Activated T-helper 1 cell treated with anti-CD3 and anti-CD28 coated beads, Interleukin-12 subunit alpha, Interleukin-12 subunit beta, Interleukin-2, Interleukin-4 antibody, amounts not matched to agents 30 ng/mL and 10 ng/mL and 1 ng/mL, durations not matched to agents 14 hours and 24 hours and 36 hours (primary cell): Measurements from ENCODE around the gene ZFAND5. TPM values are rescaled to one million over a fixed set of nuclear protein-coding genes. Genes with fewer than 3 reads are reported as not detected.

Experiments used
- DNase-seq: peaks from one replicate; pipeline ENCODE4 v3.0.0; 2021; ENCODE audit warnings: low spot score
- H3K27ac Mint-ChIP-seq: one replicate; pipeline ENCODE4 v1.8.0; 2021; ENCODE audit warnings: mild to moderate bottlenecking, mixed read lengths
- H3K27me3 Mint-ChIP-seq: one replicate; pipeline ENCODE4 v1.8.0; 2022; ENCODE audit warnings: mild to moderate bottlenecking, moderate library complexity, mixed read lengths; ENCODE audit not compliant: insufficient read depth
- H3K36me3 Mint-ChIP-seq: one replicate; pipeline ENCODE4 v1.8.0; 2021; ENCODE audit warnings: low read depth, mixed read lengths
- H3K4me1 Mint-ChIP-seq: one replicate; pipeline ENCODE4 v1.8.0; 2021; ENCODE audit warnings: low read depth, mixed read lengths
- H3K4me3 Mint-ChIP-seq: one replicate; pipeline ENCODE4 v1.8.0; 2021; ENCODE audit warnings: mild to moderate bottlenecking, moderate library complexity, mixed read lengths
- H3K9me3 Mint-ChIP-seq: one replicate; pipeline ENCODE4 v1.8.0; 2021; ENCODE audit warnings: mixed read lengths
- intact Hi-C: fragments of 100-400 bp; cut with micrococcal nuclease; formaldehyde crosslinking; loops from one replicate; pipeline ENCODE4 v1.15.1; 2024
- total RNA-seq: library from RNA; stranded (reverse); gene quantifications from 2 replicates; pipeline ENCODE4 v1.2.3, GENCODE V29; 2022

The ZFAND5 gene
- total RNA-seq, 1 donor from 2014 or later, result 131 TPM

DNA sequence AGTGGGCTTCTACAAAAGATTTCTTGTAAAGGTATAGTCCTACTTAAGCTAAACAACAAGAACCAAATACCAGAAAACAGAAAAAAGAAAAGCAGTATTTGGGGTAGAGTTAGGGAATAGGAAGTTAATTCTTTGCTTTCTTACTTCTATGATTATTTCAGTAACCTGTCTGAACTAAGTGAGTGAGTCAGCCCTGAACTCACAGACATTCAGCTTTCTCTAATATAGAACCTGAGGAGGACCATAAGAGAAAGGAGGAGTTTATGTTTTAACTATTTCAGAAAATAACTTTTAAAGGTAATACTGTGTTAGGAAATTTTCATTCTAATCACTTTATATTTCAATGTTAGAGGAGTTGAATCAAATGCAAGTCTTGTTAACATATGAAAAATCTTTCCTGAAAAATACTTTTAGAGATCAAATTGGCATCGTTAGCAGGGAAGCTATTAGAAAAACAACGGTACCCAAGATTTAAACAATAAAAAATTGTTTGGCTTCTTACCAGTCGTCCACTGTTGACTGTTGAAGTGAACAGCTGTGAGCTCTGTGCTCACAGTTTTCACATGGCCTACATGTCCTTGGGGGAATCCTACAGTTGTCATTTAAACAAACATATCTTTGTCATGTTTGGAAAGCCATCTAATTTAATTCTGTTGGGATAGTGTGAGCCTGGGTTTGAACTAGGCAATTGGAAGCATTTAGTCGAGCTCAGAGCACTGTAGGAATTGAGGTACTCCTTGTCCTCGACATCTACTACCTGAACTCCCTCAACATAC lies 19.9 kb upstream of the ZFAND5 start:
- H3K27me3 Mint-ChIP-seq, result peaks cover 2% of the 10 kb centered on the region
- no peaks in the 10 kb centered on the region for H3K36me3 Mint-ChIP-seq
- peaks cover 15% of the 10 kb centered on the region for H3K4me1 Mint-ChIP-seq
- no peaks in the 10 kb centered on the region for H3K9me3 Mint-ChIP-seq
- no peak overlapping the region for H3K27ac Mint-ChIP-seq
- intact Hi-C loops, result no loop called here
- DNase-seq, result no peak
- no peak overlapping the region for H3K4me3 Mint-ChIP-seq

DNA sequence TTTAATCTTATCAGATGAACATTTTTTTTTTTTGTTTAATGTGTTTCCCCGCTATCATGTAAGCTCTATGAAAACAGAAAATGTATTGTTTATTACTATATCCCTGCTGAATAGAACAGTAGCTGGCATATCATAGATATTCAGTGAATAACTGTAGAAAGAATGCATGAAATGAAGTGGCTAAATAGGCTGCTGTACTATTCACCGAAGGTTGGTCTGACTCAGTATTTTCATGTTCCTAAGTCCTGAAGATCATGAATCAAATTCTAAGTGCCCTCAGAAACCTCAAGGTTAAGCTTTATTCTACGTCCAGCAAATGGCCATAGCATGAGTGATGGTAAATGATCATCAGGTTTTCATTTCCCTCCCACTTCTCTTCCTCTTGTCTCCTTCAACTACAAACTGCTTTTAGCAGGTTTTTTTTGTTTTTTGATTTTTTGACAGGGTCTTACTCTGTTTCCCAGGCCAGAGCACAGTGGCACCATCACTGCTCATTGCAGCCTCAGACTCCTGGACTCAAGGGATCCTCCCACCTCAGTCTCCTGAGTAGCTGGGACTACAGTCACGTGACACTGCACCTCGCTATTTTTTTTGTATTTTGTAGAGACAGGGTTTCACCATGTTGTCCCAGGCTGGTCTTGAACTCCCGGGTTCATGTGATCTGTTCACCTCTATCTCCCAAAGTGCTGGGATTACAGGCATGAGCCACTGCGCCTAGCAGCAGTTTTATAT lies 19.1 kb upstream of the ZFAND5 start:
- Mint-ChIP-seq H3K4me1 (peaks cover 9% of the 10 kb centered on the region), H3K36me3 (no peaks in the 10 kb centered on the region), H3K9me3 (no peaks in the 10 kb centered on the region), H3K27me3 (peaks cover 4% of the 10 kb centered on the region), H3K27ac (no peak overlapping the region), H3K4me3 (no peak overlapping the region)
- intact Hi-C loops, result no loop called here
- no peak for DNase-seq

DNA sequence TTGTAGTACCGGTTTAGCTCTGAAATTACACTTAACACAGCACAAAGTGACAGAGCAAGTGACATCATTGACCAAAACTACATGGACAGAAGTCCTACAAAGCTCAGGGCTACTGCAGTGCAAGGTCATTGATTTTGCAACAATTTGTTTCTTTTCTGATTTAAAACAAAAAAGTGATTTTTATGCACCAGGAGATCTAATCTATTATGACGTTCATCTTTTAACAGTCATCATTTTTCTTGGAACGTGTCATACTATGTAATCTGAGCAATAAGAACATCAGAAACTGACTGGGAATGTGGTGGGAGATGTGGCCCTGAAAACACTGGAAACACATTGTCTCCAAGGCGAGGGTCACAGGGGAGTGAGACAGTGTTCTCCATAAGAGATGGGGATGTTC lies 17.4 kb upstream of the ZFAND5 start:
- DNase-seq, result no peak
- no peaks in the 10 kb centered on the region for H3K9me3 Mint-ChIP-seq
- intact Hi-C loops, result no loop called here
- H3K4me1 Mint-ChIP-seq, result no peaks in the 10 kb centered on the region
- H3K27ac Mint-ChIP-seq, result no peak overlapping the region
- H3K4me3 Mint-ChIP-seq, result no peak overlapping the region
- peaks cover 6% of the 10 kb centered on the region for H3K27me3 Mint-ChIP-seq
- H3K36me3 Mint-ChIP-seq, result no peaks in the 10 kb centered on the region

DNA sequence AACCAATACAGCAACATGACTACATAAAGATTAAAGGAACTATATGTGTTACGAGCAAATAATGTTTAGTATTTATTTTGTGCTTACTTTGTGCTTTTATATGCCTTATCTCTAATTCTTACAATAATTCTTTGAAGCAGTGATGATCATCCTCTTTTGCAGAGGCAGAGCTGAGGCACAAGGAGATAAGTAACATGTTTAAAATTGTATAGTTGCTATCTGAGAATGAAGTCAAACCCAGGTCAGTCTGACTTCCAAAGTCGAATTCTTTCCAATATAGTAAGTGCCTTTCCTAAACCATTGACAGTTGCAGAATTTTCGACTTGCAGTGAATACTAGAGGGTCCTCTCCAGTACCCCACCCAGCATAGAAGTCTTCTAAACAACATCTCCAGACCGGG lies 12.0 kb upstream of the ZFAND5 start:
- peaks cover 10% of the 10 kb centered on the region for H3K27me3 Mint-ChIP-seq

DNA sequence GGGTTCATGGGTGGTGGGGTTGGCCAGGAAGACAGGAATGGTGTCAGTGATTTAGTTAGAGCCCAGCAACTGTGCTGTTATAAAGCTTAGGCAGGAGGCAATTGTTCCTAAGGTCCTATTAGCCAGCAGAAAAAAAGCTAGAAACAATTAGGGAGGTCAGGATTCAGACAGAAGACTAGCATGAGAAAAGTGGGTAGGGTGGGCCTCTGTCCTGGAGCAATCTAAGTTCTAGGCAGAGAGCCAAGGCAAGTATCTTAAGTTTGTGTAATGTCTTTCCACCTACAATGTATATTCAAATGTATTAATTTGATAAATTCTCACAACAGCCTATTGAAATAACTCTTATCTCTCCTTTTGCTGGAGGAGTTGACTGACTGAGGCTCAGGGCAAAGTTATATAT lies 6.1 kb upstream of the ZFAND5 start:
- no peak for DNase-seq
- intact Hi-C loops, result no loop called here

More for the DNA sequence above, 12.0 kb upstream of the ZFAND5 start:
- H3K9me3 Mint-ChIP-seq, result no peaks in the 10 kb centered on the region
- no peak for DNase-seq
- H3K4me1 Mint-ChIP-seq, result no peaks in the 10 kb centered on the region
- H3K36me3 Mint-ChIP-seq, result no peaks in the 10 kb centered on the region
- no peak overlapping the region for H3K27ac Mint-ChIP-seq
- intact Hi-C loops, result no loop called here
- no peak overlapping the region for H3K4me3 Mint-ChIP-seq

DNA sequence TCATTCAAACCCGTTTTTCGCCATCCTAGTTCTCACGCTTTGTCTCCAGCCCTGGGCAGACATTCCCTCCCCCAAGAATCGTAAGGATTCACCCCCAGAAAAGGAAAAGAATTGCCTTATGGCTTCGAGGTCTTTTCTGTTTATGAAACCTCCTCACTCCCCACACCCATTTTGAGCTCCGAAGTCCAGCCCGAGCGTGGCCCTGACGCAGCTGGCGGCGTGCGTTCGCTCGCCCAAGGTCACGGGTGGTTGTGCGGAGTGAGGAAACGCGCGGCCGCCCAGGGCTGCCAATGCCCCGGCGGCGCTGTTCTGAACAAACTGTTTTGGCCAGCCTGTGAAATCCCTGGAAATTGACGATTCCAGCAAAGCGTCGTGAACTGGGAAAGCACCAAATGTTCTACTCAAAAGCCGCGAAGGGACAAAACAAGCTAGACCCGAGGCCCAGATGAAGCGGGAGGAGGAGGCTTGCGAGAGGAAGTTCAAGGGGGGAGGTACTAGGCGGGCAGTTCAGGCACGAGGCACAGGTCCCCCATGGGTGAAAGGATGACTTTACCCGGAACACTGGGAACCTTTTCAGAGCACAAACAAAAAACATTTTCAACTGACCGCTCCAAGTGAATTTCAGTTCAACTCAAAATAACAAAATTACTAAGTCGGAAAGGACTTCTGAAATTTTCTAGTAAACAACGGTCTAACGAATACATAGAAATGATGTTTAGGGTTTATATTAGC lies 683 bp upstream of the ZFAND5 start:
- intact Hi-C loops, result loop anchor here (1.0 kb wide), 7 partner anchors 23 to 454 kb away; partner anchors contain the start of genes ABHD17B and C9orf85
- Mint-ChIP-seq H3K27ac (peak overlapping the region; percentile 95), H3K4me1 (peaks cover 36% of the 10 kb centered on the region), H3K9me3 (no peaks in the 10 kb centered on the region), H3K27me3 (no peaks in the 10 kb centered on the region), H3K36me3 (peaks cover 28% of the 10 kb centered on the region), H3K4me3 (peak overlapping the region; percentile 89)
- peak; percentile 52 for DNase-seq

More for the DNA sequence above, 6.1 kb upstream of the ZFAND5 start:
- Mint-ChIP-seq H3K36me3 (no peaks in the 10 kb centered on the region), H3K4me1 (no peaks in the 10 kb centered on the region), H3K4me3 (no peak overlapping the region), H3K27ac (no peak overlapping the region), H3K27me3 (peaks cover 6% of the 10 kb centered on the region), H3K9me3 (no peaks in the 10 kb centered on the region)

DNA sequence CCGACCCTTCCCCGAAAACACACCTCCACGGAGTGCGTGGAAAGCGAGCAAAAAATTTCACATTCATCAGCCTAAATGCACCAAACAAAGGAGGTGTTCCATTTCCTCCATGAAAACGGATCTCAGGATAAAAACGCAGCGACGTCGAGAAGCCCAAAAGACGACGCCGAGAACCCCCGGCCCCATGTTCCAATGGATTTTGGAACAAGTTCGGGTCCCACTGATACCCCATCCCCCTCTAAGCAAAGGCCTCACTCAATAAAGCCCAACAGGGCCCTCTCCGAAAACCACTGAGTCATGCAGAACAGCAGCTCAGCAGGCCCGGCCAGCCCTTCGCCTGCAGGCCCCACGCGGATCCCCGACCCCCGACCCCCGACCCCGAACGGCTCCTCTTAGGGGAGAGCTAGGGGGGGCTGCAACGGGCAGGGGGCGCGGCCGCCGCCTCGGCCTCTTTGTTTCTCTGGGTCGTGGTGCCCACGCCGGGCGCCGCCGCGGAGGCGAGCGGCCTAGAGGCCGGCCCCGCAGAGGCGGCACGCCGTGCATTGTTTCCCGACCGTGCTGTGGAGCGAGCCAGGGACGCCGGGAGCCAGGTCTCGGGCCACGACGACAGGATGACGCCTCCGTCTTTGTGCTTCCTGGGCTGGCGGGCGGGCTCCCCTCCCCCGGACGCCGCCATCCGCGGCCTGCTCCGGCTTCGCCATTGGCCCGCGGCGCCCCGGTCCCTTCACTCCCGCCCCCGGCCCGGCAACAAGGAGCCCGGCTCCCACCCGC lies 915 bp downstream of the ZFAND5 start:
- peak overlapping the region; percentile 97 for H3K4me3 Mint-ChIP-seq
- H3K4me1 Mint-ChIP-seq, result peaks cover 50% of the 10 kb centered on the region
- DNase-seq, result peak; percentile 68
- H3K27me3 Mint-ChIP-seq, result no peaks in the 10 kb centered on the region
- peaks cover 43% of the 10 kb centered on the region for H3K36me3 Mint-ChIP-seq
- intact Hi-C loops, result loop anchor here (2.0 to 5.0 kb wide), 5 partner anchors 57 to 1952 kb away; partner anchors contain the start of genes ANXA1 and KLF9
- peak overlapping the region; percentile 97 for H3K27ac Mint-ChIP-seq
- H3K9me3 Mint-ChIP-seq, result no peaks in the 10 kb centered on the region

DNA sequence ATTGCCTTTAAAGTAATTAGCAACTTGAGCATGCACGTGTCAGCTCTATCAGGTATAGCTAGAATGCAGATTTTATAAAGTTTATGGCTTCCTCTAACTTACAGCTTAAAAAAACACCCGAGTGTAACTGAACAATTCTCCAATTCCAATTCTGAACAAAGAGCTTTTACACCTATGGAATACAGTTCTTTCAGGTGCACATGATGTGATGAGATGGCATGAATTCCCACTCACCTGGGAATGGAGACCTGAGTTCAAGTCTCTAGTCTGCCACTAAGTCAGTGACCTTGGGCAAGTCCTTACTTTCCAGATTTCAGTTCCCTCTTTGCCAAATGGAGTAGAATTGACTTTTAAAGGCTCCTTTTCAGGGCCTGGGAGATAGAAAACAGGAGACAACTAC lies 1.8 kb downstream of the ZFAND5 start:
- Mint-ChIP-seq H3K4me3 (peak overlapping the region; percentile 97), H3K4me1 (peaks cover 58% of the 10 kb centered on the region)
- no peak for DNase-seq

DNA sequence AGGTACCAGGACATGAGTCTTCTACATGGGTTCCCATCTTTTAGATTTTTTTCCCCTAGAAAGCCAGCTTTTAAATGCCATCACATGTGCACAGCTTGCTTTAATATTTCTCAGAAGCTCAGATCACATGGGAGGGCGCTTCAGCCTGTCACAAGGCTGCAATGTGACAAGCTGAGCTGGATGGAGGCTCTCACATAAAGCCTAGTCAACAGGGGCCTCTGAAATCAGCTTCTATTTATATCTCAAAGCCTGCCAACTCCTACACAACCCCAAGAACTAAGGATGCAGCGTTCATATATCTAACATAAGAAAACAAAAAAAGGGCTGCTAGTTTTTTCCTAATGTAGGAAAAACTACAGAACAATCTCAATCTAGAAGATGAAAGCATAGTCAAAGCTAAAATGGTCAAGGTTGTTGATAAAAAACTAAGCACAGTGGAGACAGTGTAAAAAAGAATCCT lies 2.3 kb downstream of the ZFAND5 start:
- DNase-seq, result peak; percentile 41
- intact Hi-C loops, result loop anchor here (1.0 to 5.0 kb wide), 7 partner anchors 13 to 1950 kb away; partner anchors contain the start of genes ANXA1 and KLF9

More for the DNA sequence above, 1.8 kb downstream of the ZFAND5 start:
- H3K27me3 Mint-ChIP-seq, result no peaks in the 10 kb centered on the region
- peak overlapping the region; percentile 97 for H3K27ac Mint-ChIP-seq
- peaks cover 50% of the 10 kb centered on the region for H3K36me3 Mint-ChIP-seq
- H3K9me3 Mint-ChIP-seq, result no peaks in the 10 kb centered on the region
- intact Hi-C loops, result loop anchor here (2.0 to 5.0 kb wide), 5 partner anchors 56 to 1951 kb away; partner anchors contain the start of genes ANXA1 and KLF9

DNA sequence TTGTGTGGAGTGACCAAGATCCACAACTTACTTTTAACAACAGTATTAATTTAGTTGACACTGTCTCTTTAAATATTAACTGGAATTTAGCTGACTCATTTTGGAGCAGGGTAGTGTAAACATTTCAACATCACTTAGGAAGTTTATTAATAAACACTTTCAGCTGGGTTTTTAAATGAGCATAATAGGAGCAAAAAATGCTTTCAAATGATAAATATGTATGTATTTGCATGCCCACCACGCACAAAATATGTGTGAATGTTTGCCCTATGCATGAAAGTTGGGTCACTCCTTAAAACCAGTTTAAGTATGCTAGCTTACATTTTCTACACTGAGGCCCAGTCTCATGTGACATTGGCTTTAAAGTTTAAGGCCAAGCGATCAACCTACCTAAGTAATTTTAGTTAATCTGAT lies 2.9 kb downstream of the ZFAND5 start:
- H3K9me3 Mint-ChIP-seq, result no peaks in the 10 kb centered on the region
- H3K27me3 Mint-ChIP-seq, result no peaks in the 10 kb centered on the region
- peaks cover 69% of the 10 kb centered on the region for H3K4me1 Mint-ChIP-seq
- intact Hi-C loops, result loop anchor here (1.0 to 5.0 kb wide), 7 partner anchors 13 to 1950 kb away; partner anchors contain the start of genes ANXA1 and KLF9
- H3K27ac Mint-ChIP-seq, result peak overlapping the region; percentile 97
- H3K4me3 Mint-ChIP-seq, result peak overlapping the region; percentile 97
- H3K36me3 Mint-ChIP-seq, result peaks cover 60% of the 10 kb centered on the region
- DNase-seq, result no peak

More for the DNA sequence above, 2.3 kb downstream of the ZFAND5 start:
- H3K9me3 Mint-ChIP-seq, result no peaks in the 10 kb centered on the region
- H3K27me3 Mint-ChIP-seq, result no peaks in the 10 kb centered on the region
- H3K4me1 Mint-ChIP-seq, result peaks cover 63% of the 10 kb centered on the region
- H3K4me3 Mint-ChIP-seq, result peak overlapping the region; percentile 97
- H3K27ac Mint-ChIP-seq, result peak overlapping the region; percentile 97
- peaks cover 55% of the 10 kb centered on the region for H3K36me3 Mint-ChIP-seq

DNA sequence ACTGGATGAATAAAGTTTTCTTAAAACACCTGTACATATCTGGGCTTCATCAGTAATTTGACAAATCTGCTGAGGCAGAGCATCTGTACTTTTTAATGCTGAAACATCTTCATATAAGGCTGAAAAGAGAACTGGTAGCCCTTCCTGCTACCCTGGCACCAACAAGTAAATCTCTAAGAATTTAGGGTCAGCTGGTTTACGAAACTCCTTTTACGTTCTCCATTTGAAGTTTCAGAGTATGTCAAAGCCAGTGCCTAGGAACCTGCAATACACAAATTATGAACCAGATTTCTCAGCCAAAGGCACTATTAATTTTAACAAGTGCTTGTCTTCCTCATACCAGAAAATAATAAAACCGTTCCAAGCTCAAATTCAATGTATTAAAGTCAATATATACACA lies 3.8 kb downstream of the ZFAND5 start:
- intact Hi-C loops, result loop anchor here (5.0 kb wide), 4 partner anchors 54 to 1949 kb away; partner anchors contain the start of genes ANXA1 and KLF9
- H3K36me3 Mint-ChIP-seq, result peaks cover 69% of the 10 kb centered on the region
- no peaks in the 10 kb centered on the region for H3K9me3 Mint-ChIP-seq
- no peak for DNase-seq
- peaks cover 78% of the 10 kb centered on the region for H3K4me1 Mint-ChIP-seq
- H3K27me3 Mint-ChIP-seq, result no peaks in the 10 kb centered on the region
- H3K27ac Mint-ChIP-seq, result no peak overlapping the region
- peak overlapping the region; percentile 47 for H3K4me3 Mint-ChIP-seq

DNA sequence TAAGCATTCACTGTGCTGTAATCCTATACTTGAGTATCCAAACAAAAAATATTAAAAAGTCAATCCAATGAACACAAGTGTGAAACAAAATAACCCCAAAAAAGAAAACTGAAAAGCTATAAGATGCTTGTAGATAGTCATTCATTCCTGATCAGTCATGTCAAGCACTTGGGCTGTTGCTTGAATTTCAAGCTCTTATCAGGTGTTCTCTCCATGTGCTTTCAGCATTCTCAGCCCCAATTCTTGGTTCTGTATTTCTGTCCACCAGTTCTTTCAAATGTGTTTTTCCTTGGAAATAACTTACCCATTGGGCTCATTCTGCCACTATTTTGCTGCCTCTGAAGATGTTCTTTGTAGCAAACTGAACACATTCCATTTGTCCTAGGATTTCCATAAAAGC lies 4.7 kb downstream of the ZFAND5 start:
- H3K36me3 Mint-ChIP-seq, result peaks cover 72% of the 10 kb centered on the region
- intact Hi-C loops, result loop anchor here (5.0 kb wide), 4 partner anchors 53 to 1948 kb away; partner anchors contain the start of genes ANXA1 and KLF9
- H3K9me3 Mint-ChIP-seq, result no peaks in the 10 kb centered on the region
- H3K27me3 Mint-ChIP-seq, result no peaks in the 10 kb centered on the region
- H3K4me3 Mint-ChIP-seq, result peak overlapping the region; percentile 19
- H3K4me1 Mint-ChIP-seq, result peaks cover 79% of the 10 kb centered on the region
- no peak overlapping the region for H3K27ac Mint-ChIP-seq
- DNase-seq, result no peak
